Natural killer cell (primary cell): ENCODE measurements around the gene RFC4. TPM values are rescaled to one million over a fixed set of nuclear protein-coding genes. Genes with fewer than 3 reads are reported as not detected.
"Not testable (repeated sequence)": the region's sequence is repeated elsewhere in the genome, so short reads cannot be mapped to it uniquely, and the experiment has no call there.

Experiments
- ATAC-seq, 3 donors: fragments of 150-1000 bp in 2 of 3; fragments of 200-7000 bp in 1 of 3; cut with Tn5 transposase; 1 replicate in 1 of 3; 2 replicates in 2 of 3; pipeline ENCODE4 v1.10.0; 2021; ENCODE audit warnings: mild to moderate bottlenecking in 2 of 3, moderate library complexity in 2 of 3
- DNase-seq, 2 donors: peaks; one replicate each; pipeline versions ENCODE4 v3.0.0 to v3.0.0-alpha.2; 2013 to 2021; ENCODE audit warnings: mixed read lengths in 1 of 2
- H3K27ac ChIP-seq: one replicate; pipeline ENCODE4 v1.5.1; 2013; ENCODE audit warnings: mild to moderate bottlenecking, low read length
- H3K27me3 ChIP-seq: one replicate; pipeline ENCODE4 v1.6.1; 2013; ENCODE audit warnings: low read length; ENCODE audit not compliant: control insufficient read depth, insufficient read depth
- H3K36me3 ChIP-seq: one replicate; pipeline ENCODE4 v1.6.1; 2013; ENCODE audit warnings: low read length; ENCODE audit not compliant: control insufficient read depth, insufficient read depth
- H3K4me1 ChIP-seq: one replicate; pipeline ENCODE4 v1.6.1; 2013; ENCODE audit warnings: low read length; ENCODE audit not compliant: control insufficient read depth, insufficient read depth
- H3K4me3 ChIP-seq: one replicate; pipeline ENCODE4 v1.5.1; 2013; ENCODE audit warnings: low read length
- H3K9me3 ChIP-seq: one replicate; pipeline ENCODE4 v1.6.1; 2013; ENCODE audit warnings: low read length; ENCODE audit not compliant: control insufficient read depth, insufficient read depth
- H3K27ac Mint-ChIP-seq, 2 donors: one replicate each; pipeline ENCODE4 v1.8.0; 2022; ENCODE audit warnings: mild to moderate bottlenecking in 2 of 2, mixed read lengths in 2 of 2, moderate library complexity in 1 of 2
- H3K27me3 Mint-ChIP-seq, 2 donors: one replicate each; pipeline ENCODE4 v1.8.0; 2022; ENCODE audit warnings: low read depth in 2 of 2, mixed read lengths in 2 of 2
- H3K36me3 Mint-ChIP-seq: one replicate; pipeline ENCODE4 v1.8.0; 2022; ENCODE audit warnings: mixed read lengths
- H3K4me1 Mint-ChIP-seq, 2 donors: one replicate each; pipeline ENCODE4 v1.8.0; 2022; ENCODE audit warnings: mixed read lengths in 2 of 2
- H3K4me3 Mint-ChIP-seq: one replicate; pipeline ENCODE4 v1.8.0; 2022; ENCODE audit warnings: mild to moderate bottlenecking, moderate library complexity, mixed read lengths
- H3K9me3 Mint-ChIP-seq, 2 donors: one replicate each; pipeline ENCODE4 v1.8.0; 2022; ENCODE audit warnings: mixed read lengths in 2 of 2
- CTCF ChIP-seq: fragments of 200-600 bp; IDR thresholded peaks from one replicate; pipeline ENCODE4 v1.8.0; 2022; ENCODE audit warnings: antibody characterized with exemption
- WGBS: methylation state at CpG from one replicate; pipeline ENCODE4 v1.1.7; 2013; ENCODE audit warnings: missing lambda C conversion rate; ENCODE audit not compliant: insufficient coverage; 5-methylcytosine and 5-hydroxymethylcytosine counted together
- intact Hi-C: fragments of 100-400 bp; cut with micrococcal nuclease; formaldehyde crosslinking; loops from one replicate; pipeline ENCODE4 v1.14.2; 2022
- total RNA-seq, 4 donors: library from RNA; stranded (reverse); fragments of 120-200 nt in 1 of 4; gene quantifications; one replicate each; pipeline versions ENCODE4 v1.2.3 to v1.2.4, GENCODE V29; 2013 to 2022

Gene RFC4
- total RNA-seq, 3 donors from 2014 or later (not counting 1 experiment from before 2014, with no cell fraction given): 16.8 to 21.6 (median 17.3) TPM

- Histone ChIP-seq H3K4me1 (peaks cover 31% of the 10 kb centered on the region), H3K27ac (no peak overlapping the region), H3K4me3 (no peak overlapping the region), H3K36me3 (no peaks in the 10 kb centered on the region), H3K27me3 (peaks cover 33% of the 10 kb centered on the region), H3K9me3 (no peaks in the 10 kb centered on the region)
- Mint-ChIP-seq H3K27ac (no peak overlapping the region), H3K9me3 (no peaks in the 10 kb centered on the region), H3K4me1 (peaks cover 11 to 20% of the 10 kb centered on the region in 2 donors), H3K27me3 (peaks cover 29 to 33% of the 10 kb centered on the region in 2 donors), H3K36me3 (no peaks in the 10 kb centered on the region), H3K4me3 (no peak overlapping the region)
- intact Hi-C loops: loop anchor here (10.0 kb wide), 1 partner anchor 840 kb away; no protein-coding TSS in a partner anchor
- ATAC-seq (no peak), DNase-seq (no peak)
- WGBS: 62% methylated on average over 18 of the region's 18 CpGs
- TF ChIP-seq CTCF: no peak
Observed at GRCh38 chr3:186824430-186825139, 18.3 kb upstream of the RFC4 start.

GRCh38 chr3:186823386-186823785 lies 17.1 kb upstream of the RFC4 start:
- H3K27ac ChIP-seq: no peak overlapping the region
- H3K27me3 ChIP-seq: peaks cover 25% of the 10 kb centered on the region
- H3K36me3 ChIP-seq: no peaks in the 10 kb centered on the region
- peaks cover 25 to 26% of the 10 kb centered on the region in 2 donors for H3K27me3 Mint-ChIP-seq
- H3K9me3 ChIP-seq: no peaks in the 10 kb centered on the region
- ATAC-seq: no peak
- H3K36me3 Mint-ChIP-seq: no peaks in the 10 kb centered on the region
- TF ChIP-seq CTCF: no peak
- H3K9me3 Mint-ChIP-seq: no peaks in the 10 kb centered on the region
- peaks cover 11 to 20% of the 10 kb centered on the region in 2 donors for H3K4me1 Mint-ChIP-seq
- no peak overlapping the region for H3K27ac Mint-ChIP-seq
- WGBS: 94% methylated on average over 1 of the region's 2 CpGs
- H3K4me3 Mint-ChIP-seq: no peak overlapping the region
- H3K4me3 ChIP-seq: no peak overlapping the region
- DNase-seq: no peak
- peaks cover 31% of the 10 kb centered on the region for H3K4me1 ChIP-seq
- intact Hi-C loops: loop anchor here (10.0 kb wide), 1 partner anchor 839 kb away; no protein-coding TSS in a partner anchor

- not testable (repeated sequence) for H3K36me3 Mint-ChIP-seq
Observed at GRCh38 chr3:186822388-186822759, 16.1 kb upstream of the RFC4 start.

More at GRCh38 chr3:186822388-186822759, 16.1 kb upstream of the RFC4 start:
- H3K27ac ChIP-seq, H3K4me3 ChIP-seq, H3K9me3 Mint-ChIP-seq, H3K36me3 ChIP-seq, H3K4me3 Mint-ChIP-seq, DNase-seq, H3K9me3 ChIP-seq, ATAC-seq, H3K27ac Mint-ChIP-seq: not testable (repeated sequence)
- WGBS: 83% methylated on average over 1 of the region's 1 CpG
- peaks cover 25% of the 10 kb centered on the region for H3K4me1 ChIP-seq
- Mint-ChIP-seq H3K4me1 (peaks cover 11 to 20% of the 10 kb centered on the region in 2 donors), H3K27me3 (peaks cover 19 to 22% of the 10 kb centered on the region in 2 donors)
- intact Hi-C loops: loop anchor here (10.0 kb wide), 1 partner anchor 838 kb away; no protein-coding TSS in a partner anchor
- peaks cover 22% of the 10 kb centered on the region for H3K27me3 ChIP-seq
